Stimulated activated CD4-positive, alpha-beta T cell treated with anti-CD3 and anti-CD28 coated beads, Interleukin-12 subunit alpha, Interleukin-12 subunit beta, amount 100 ng/mL, for 48 hours (primary cell): ENCODE data around the gene MYH6.
"Not testable (repeated sequence)": the region's sequence is repeated elsewhere in the genome, so short reads cannot be mapped to it uniquely, and the experiment has no call there.

ENCODE experiments used
- DNase-seq, 3 donors: peaks; one replicate each; pipeline ENCODE4 v3.0.0-alpha.2; 2020; ENCODE audit warnings: low read depth in 2 of 3, low spot score in 1 of 3

MYH6 gene

DNA sequence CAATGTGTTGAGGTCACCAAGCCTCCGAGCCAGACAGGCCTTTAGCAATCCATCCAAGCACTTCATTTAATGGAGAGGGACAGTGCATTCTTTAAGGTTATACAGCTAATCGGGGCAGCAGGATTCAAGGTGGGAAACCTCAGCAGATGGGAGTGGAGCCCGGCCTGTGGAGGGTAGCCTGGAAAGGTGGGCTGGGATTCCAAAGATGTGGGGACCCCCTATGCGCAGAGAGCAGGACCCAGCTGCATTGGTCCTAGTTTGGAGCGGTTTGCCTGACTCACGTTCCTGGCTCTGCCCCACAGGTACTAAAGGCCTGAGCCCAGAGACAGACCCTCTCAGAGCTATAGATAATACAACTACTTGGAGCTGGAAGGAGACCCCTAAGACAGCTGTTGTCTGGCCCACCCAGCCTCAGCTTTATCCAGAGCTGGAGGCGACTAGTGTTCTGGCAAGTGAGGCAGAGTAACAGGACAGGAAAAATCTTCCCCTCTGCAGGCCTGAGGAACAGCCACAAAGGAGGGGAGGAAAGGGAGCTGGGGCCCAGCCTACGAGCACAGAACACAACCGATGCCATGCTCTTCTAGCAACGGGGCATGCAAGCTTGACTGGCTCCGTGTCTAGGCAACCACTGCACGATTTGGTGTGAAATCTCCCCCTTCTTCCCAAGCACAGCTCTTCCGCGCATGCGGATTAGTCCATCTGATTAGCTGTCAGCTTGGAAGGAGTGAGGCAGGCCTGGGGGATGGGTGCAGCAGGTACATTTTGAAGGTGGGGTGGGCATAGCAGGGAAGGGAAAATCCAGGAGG is 28.5 kb upstream of the MYH6 start:
- no peak for DNase-seq

GRCh38 chr14:23435543-23436326 is 27.7 kb upstream of the MYH6 start, which contains the start of gene MYH7:
TSS of gene MYH7 (minus strand) at chr14:23435660. CDS start at chr14:23433732, 1,928 bp downstream.
- DNase-seq, result no peak

GRCh38 chr14:23434488-23435222 is 26.6 kb upstream of the MYH6 start:
- no peak for DNase-seq

- no peak for DNase-seq
Observed at GRCh38 chr14:23433457-23433856, 25.4 kb upstream of the MYH6 start.

- DNase-seq, result no peak
Observed at GRCh38 chr14:23432946-23433345, 24.9 kb upstream of the MYH6 start.

GRCh38 chr14:23432102-23432925 is 24.2 kb upstream of the MYH6 start:
- no peak for DNase-seq

DNA sequence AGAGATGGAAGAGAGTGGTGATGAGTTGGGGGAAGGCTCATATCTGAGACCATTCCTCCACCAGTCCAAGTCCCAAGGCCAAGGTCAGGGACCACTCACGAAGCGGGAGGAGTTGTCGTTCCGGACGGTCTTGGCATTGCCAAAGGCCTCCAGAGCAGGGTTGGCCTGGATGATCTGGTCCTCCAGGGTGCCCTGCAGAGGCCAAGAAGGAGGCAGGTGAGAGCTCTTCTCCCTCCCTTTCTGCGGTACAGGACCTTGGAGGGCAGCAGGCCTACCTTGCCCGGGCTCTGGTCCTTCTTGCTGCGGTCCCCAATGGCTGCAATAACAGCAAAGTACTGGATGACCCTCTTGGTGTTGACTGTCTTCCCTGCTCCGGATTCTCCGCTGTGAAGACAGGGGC is 23.4 kb upstream of the MYH6 start:
- DNase-seq, result no peak

DNA sequence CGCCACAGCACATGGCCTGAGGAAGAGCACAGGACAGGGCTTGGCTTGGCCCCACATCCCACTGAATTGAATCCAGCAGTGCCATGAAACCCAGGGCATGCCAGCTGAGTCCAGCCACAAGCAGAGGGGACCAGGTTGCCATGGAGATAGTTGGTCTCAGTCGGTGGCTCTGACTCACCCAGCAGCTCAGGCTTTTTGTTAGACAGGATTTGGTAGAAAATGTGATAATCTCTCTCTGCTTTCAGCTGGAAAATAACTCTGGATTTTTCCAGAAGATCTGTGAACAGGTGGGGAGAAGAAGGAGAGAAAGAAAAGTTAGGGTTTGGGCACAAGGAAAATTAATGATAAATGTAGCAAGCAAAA is 22.6 kb upstream of the MYH6 start:
- DNase-seq, result no peak

- DNase-seq, result no peak
Observed at GRCh38 chr14:23430016-23430722, 22.1 kb upstream of the MYH6 start.

DNA sequence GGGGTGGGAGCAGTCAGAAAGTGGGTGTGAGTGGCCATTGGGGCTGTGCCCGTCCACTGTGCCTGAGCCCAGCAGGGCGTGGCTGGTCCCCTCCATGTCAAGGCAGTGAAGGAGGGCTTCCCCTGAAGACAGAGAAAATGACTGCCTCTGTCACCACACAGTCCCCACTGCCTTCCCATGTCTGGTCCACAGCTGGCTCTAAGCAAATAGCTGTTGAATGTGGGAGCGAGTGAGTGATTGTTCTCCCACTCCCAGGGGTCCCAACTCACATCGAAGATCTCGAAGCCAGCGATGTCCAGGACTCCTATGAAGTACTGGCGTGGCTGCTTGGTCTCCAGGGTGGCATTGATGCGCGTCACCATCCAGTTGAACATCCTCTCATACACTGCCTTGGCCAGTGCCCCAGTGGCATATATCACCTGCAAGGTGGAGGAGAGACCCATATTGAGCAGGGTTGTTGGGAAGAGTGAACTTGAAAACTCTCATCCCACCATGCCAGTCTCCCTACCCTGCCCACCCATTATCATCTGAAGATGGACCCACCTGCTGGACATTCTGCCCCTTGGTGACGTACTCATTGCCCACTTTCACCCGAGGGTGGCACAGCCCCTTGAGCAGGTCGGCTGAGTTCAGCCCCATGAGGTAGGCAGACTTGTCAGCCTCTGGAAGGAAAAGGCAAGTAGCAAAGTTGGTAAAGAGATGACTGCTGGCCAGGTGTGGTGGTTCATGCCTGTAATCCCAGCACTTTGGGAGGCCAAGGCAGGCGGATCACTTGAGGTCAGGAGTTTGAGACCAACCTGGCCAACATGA is 20.8 kb upstream of the MYH6 start:
- no peak for DNase-seq

GRCh38 chr14:23425798-23426197 is 17.7 kb upstream of the MYH6 start:
- DNase-seq, result not testable (repeated sequence)

DNA sequence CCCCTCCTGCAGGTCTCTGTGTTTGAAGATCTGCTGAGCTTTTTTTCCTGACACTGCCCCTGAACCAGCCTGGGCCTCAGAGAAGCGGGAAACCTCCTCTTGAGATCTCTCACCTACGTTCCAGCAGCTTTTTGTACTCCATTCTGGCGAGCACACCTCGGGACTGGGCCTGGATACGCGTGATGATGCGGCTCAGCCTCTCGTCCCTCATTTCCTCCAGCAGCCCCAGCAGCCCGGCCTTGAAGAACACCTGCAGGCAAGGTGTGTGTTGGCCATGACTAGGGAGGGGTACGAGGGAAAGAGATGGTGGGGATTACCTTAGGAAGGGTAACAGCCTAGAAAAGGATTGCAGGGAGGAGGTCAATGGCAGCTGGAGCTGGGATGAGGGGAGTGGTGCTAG is 17.1 kb upstream of the MYH6 start:
- DNase-seq, result no peak

DNA sequence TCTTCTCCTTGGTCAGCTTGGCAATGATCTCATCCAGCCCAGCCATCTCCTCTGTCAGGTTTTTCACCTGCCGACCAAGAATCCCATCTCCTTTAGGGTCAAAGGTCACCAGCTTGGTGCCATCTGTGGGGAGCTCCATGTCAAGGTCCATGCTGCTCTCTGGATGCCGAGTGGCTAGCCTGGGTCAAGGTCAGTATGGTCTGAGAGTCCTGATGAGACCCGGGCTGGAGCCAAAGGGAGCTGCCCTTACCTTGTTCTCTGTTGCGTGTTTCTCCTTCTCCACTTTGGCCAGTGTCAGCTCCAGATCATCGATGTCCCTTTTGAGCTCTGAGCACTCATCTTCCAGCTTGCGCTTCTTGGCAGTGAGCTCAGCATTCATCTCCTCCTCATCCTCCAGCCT is 15.6 kb upstream of the MYH6 start:
- no peak for DNase-seq

DNA sequence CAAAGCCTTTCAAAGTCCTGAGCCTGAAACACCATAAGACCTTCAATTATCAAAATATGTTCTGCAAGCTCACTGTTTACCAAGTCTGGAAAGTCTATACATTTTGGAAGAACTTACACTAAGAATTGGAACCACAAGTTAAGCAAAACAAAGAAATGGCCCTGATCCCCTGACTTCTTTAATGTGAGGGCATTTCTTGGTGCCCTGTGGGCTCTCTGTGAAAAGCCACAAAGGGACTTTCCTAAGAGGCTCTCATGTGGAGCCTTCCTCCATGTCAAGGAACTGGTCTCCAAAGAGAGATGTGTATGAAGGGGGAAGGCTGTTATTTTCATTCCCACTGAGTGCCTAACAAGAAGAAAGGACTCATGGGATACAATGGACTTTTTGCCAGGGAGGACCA is 13.5 kb upstream of the MYH6 start:
- no peak for DNase-seq

GRCh38 chr14:23419646-23420045 is 11.6 kb upstream of the MYH6 start:
- not testable (repeated sequence) for DNase-seq

GRCh38 chr14:23418021-23418420 is 9.9 kb upstream of the MYH6 start:
- DNase-seq, result no peak

GRCh38 chr14:23417269-23417668 is 9.2 kb upstream of the MYH6 start:
- DNase-seq, result not testable (repeated sequence)

GRCh38 chr14:23416801-23417200 is 8.7 kb upstream of the MYH6 start:
- DNase-seq, result no peak
